Mesendoderm (in vitro differentiated cells): Measurements from ENCODE around the gene MINAR1.
A peak's percentile ranks its signal among the peaks of the same experiment; 100 is the strongest.

Experiments used
- DNase-seq: peaks from one replicate; pipeline ENCODE4 v3.0.0; 2013
- H2AK5ac ChIP-seq: 2 replicates; pipeline ENCODE4 v1.6.1; 2013; ENCODE audit warnings: low read length, inconsistent platforms
- H2BK120ac ChIP-seq: 2 replicates; pipeline ENCODE4 v1.6.1; 2013; ENCODE audit warnings: low read depth, mild to moderate bottlenecking, low read length, moderate library complexity, mixed read lengths
- H2BK15ac ChIP-seq: replicated peaks from 2 replicates; pipeline ENCODE4 v1.6.1; 2013; ENCODE audit warnings: low read depth, mild to moderate bottlenecking, moderate library complexity
- H2BK5ac ChIP-seq: 2 replicates; pipeline ENCODE4 v1.6.1; 2013; ENCODE audit warnings: low read length, inconsistent platforms
- H3K18ac ChIP-seq: 2 replicates; pipeline ENCODE4 v1.6.1; 2013; ENCODE audit warnings: mild to moderate bottlenecking, low read length, mixed read lengths
- H3K23ac ChIP-seq: one replicate; pipeline ENCODE4 v1.6.1; 2013; ENCODE audit warnings: low read length
- H3K27ac ChIP-seq: 2 replicates; pipeline ENCODE4 v1.5.1; 2013; ENCODE audit warnings: low read depth, mild to moderate bottlenecking, inconsistent platforms, low read length, moderate library complexity
- H3K27me3 ChIP-seq: 2 replicates; pipeline ENCODE4 v1.6.1; 2013; ENCODE audit warnings: low read length, control low read depth, mild to moderate bottlenecking, inconsistent platforms; ENCODE audit not compliant: insufficient read depth, poor library complexity
- H3K36me3 ChIP-seq: 2 replicates; pipeline ENCODE4 v1.6.1; 2013; ENCODE audit warnings: low read length, inconsistent platforms; ENCODE audit not compliant: control insufficient read depth, insufficient read depth
- H3K4ac ChIP-seq: one replicate; pipeline ENCODE4 v1.6.1; 2013; ENCODE audit warnings: low read depth, mild to moderate bottlenecking, low read length, moderate library complexity
- H3K4me1 ChIP-seq: 2 replicates; pipeline ENCODE4 v1.6.1; 2013; ENCODE audit warnings: low read depth, low read length, inconsistent platforms; ENCODE audit not compliant: control insufficient read depth
- H3K4me2 ChIP-seq: 2 replicates; pipeline ENCODE4 v1.6.1; 2013; ENCODE audit warnings: low read length
- H3K4me3 ChIP-seq: 2 replicates; pipeline ENCODE4 v1.5.1; 2013; ENCODE audit warnings: mild to moderate bottlenecking, low read length
- H3K56ac ChIP-seq: one replicate; pipeline ENCODE4 v1.6.1; 2013; ENCODE audit warnings: low read length
- H3K79me1 ChIP-seq: 2 replicates; pipeline ENCODE4 v1.6.1; 2013; ENCODE audit warnings: low read length, inconsistent platforms
- H3K79me2 ChIP-seq: 2 replicates; pipeline ENCODE4 v1.6.1; 2013; ENCODE audit warnings: mild to moderate bottlenecking, low read length; ENCODE audit not compliant: control insufficient read depth, insufficient read depth
- H3K9ac ChIP-seq: 2 replicates; pipeline ENCODE4 v1.6.1; 2013; ENCODE audit warnings: low read length, inconsistent platforms
- H4K5ac ChIP-seq: one replicate; pipeline ENCODE4 v1.6.1; 2013; ENCODE audit warnings: low read length
- H4K8ac ChIP-seq: one replicate; pipeline ENCODE4 v1.6.1; 2013; ENCODE audit warnings: low read depth, mild to moderate bottlenecking, control low read depth, low read length, moderate library complexity
- WGBS: extraction: QIAGEN DNeasy Blood & Tissue Kit; methylation state at CpG from one replicate; pipeline ENCODE4 v1.1.7; 2013; ENCODE audit warnings: low lambda C conversion rate, missing lambda C conversion rate; ENCODE audit not compliant: insufficient coverage; ENCODE audit errors: extremely low coverage; 5-methylcytosine and 5-hydroxymethylcytosine counted together

The MINAR1 gene

GRCh38 chr15:79400650-79401049 lies 31.5 kb upstream of the MINAR1 start:
- Histone ChIP-seq H3K4ac (no peak overlapping the region), H4K8ac (no peak overlapping the region), H2BK120ac (no peak overlapping the region), H3K4me3 (no peak overlapping the region), H3K9ac (no peak overlapping the region), H3K27me3 (no peaks in the 10 kb centered on the region), H3K18ac (no peak overlapping the region), H3K79me1 (no peaks in the 10 kb centered on the region), H3K4me2 (no peak overlapping the region), H4K5ac (no peak overlapping the region), H3K23ac (no peak overlapping the region), H3K79me2 (no peaks in the 10 kb centered on the region), H2BK15ac (no peak overlapping the region), H3K56ac (no peak overlapping the region), H3K36me3 (no peaks in the 10 kb centered on the region), H3K27ac (no peak overlapping the region), H3K4me1 (no peaks in the 10 kb centered on the region), H2AK5ac (no peak overlapping the region), H2BK5ac (no peak overlapping the region)
- WGBS, result no CpG with 5 or more reads among the region's 3 CpGs
- DNase-seq, result no peak

- no peak overlapping the region for H4K5ac ChIP-seq
- no peak for DNase-seq
- H3K4me1 ChIP-seq, result no peaks in the 10 kb centered on the region
- H2BK120ac ChIP-seq, result no peak overlapping the region
- H4K8ac ChIP-seq, result no peak overlapping the region
- H3K18ac ChIP-seq, result no peak overlapping the region
- H2BK15ac ChIP-seq, result no peak overlapping the region
- no peak overlapping the region for H2AK5ac ChIP-seq
- H3K27me3 ChIP-seq, result no peaks in the 10 kb centered on the region
- no peaks in the 10 kb centered on the region for H3K36me3 ChIP-seq
- H3K79me2 ChIP-seq, result no peaks in the 10 kb centered on the region
- H3K56ac ChIP-seq, result no peak overlapping the region
- no peak overlapping the region for H3K4me2 ChIP-seq
- H3K79me1 ChIP-seq, result no peaks in the 10 kb centered on the region
- H3K4ac ChIP-seq, result no peak overlapping the region
- H2BK5ac ChIP-seq, result no peak overlapping the region
- no CpG with 5 or more reads among the region's 3 CpGs for WGBS
- H3K9ac ChIP-seq, result no peak overlapping the region
- H3K4me3 ChIP-seq, result no peak overlapping the region
- H3K27ac ChIP-seq, result no peak overlapping the region
- no peak overlapping the region for H3K23ac ChIP-seq
Observed at GRCh38 chr15:79401301-79401700, 30.8 kb upstream of the MINAR1 start.

- Histone ChIP-seq H3K9ac (no peak overlapping the region), H3K23ac (no peak overlapping the region), H3K79me1 (no peaks in the 10 kb centered on the region), H3K4me3 (no peak overlapping the region), H2BK15ac (no peak overlapping the region), H2BK5ac (no peak overlapping the region), H3K4me2 (no peak overlapping the region), H4K5ac (no peak overlapping the region), H3K27me3 (no peaks in the 10 kb centered on the region), H3K18ac (no peak overlapping the region), H3K4ac (no peak overlapping the region), H2AK5ac (no peak overlapping the region), H3K79me2 (no peaks in the 10 kb centered on the region), H3K36me3 (no peaks in the 10 kb centered on the region), H3K4me1 (no peaks in the 10 kb centered on the region), H2BK120ac (no peak overlapping the region), H3K56ac (no peak overlapping the region), H3K27ac (no peak overlapping the region), H4K8ac (no peak overlapping the region)
- no peak for DNase-seq
- no CpG with 5 or more reads among the region's 2 CpGs for WGBS
Observed at GRCh38 chr15:79402136-79402535, 30.0 kb upstream of the MINAR1 start.

- Histone ChIP-seq H3K27ac (no peak overlapping the region), H3K18ac (no peak overlapping the region), H4K5ac (no peak overlapping the region), H3K79me1 (no peaks in the 10 kb centered on the region), H2BK120ac (no peak overlapping the region), H3K23ac (no peak overlapping the region), H3K27me3 (no peaks in the 10 kb centered on the region), H3K79me2 (no peaks in the 10 kb centered on the region), H3K56ac (no peak overlapping the region), H3K9ac (no peak overlapping the region), H4K8ac (no peak overlapping the region), H2AK5ac (no peak overlapping the region), H2BK5ac (no peak overlapping the region), H3K4me1 (no peaks in the 10 kb centered on the region), H3K36me3 (no peaks in the 10 kb centered on the region), H3K4me2 (no peak overlapping the region), H3K4me3 (no peak overlapping the region), H3K4ac (no peak overlapping the region), H2BK15ac (no peak overlapping the region)
- DNase-seq, result no peak
- no CpG with 5 or more reads among the region's 4 CpGs for WGBS
Observed at GRCh38 chr15:79403501-79403900, 28.6 kb upstream of the MINAR1 start.

- DNase-seq, result no peak
- Histone ChIP-seq H2BK5ac (no peak overlapping the region), H4K8ac (no peak overlapping the region), H3K4me3 (no peak overlapping the region), H3K27ac (no peak overlapping the region), H2BK15ac (no peak overlapping the region), H3K36me3 (no peaks in the 10 kb centered on the region), H3K9ac (no peak overlapping the region), H3K79me1 (no peaks in the 10 kb centered on the region), H3K79me2 (no peaks in the 10 kb centered on the region), H3K56ac (no peak overlapping the region), H3K23ac (no peak overlapping the region), H3K4me1 (no peaks in the 10 kb centered on the region), H3K4ac (no peak overlapping the region), H3K18ac (no peak overlapping the region), H4K5ac (no peak overlapping the region), H3K27me3 (no peaks in the 10 kb centered on the region), H2AK5ac (no peak overlapping the region), H2BK120ac (no peak overlapping the region), H3K4me2 (no peak overlapping the region)
- WGBS, result no CpG with 5 or more reads among the region's 3 CpGs
Observed at GRCh38 chr15:79406210-79406609, 25.9 kb upstream of the MINAR1 start.

- Histone ChIP-seq H3K79me2 (no peaks in the 10 kb centered on the region), H4K8ac (no peak overlapping the region), H4K5ac (no peak overlapping the region), H3K18ac (no peak overlapping the region), H3K27ac (no peak overlapping the region), H2AK5ac (no peak overlapping the region), H3K56ac (no peak overlapping the region), H3K27me3 (no peaks in the 10 kb centered on the region), H3K4me1 (no peaks in the 10 kb centered on the region), H3K36me3 (no peaks in the 10 kb centered on the region), H3K23ac (no peak overlapping the region), H3K4me3 (no peak overlapping the region), H2BK5ac (no peak overlapping the region), H3K79me1 (no peaks in the 10 kb centered on the region), H3K9ac (no peak overlapping the region), H2BK15ac (no peak overlapping the region), H3K4me2 (no peak overlapping the region), H2BK120ac (no peak overlapping the region), H3K4ac (no peak overlapping the region)
- peak; percentile 38 for DNase-seq
- WGBS, result no CpG with 5 or more reads among the region's 5 CpGs
Observed at GRCh38 chr15:79408041-79408440, 24.1 kb upstream of the MINAR1 start.
